NCI-H1694 treated with DMSO at 0.1 percent for 48 hours (cell line): ENCODE results near the gene XYLB.
"Not testable (repeated sequence)": the region's sequence is repeated elsewhere in the genome, so short reads cannot be mapped to it uniquely, and the experiment has no call there.

Experiments used
- DNase-seq: peaks from one replicate; lab custom pipeline; 2025; lab: John Stamatoyannopoulos, UW

The XYLB gene

GRCh38 chr3:38396239-38396638 is 49.7 kb downstream of the XYLB start:
- no peak for DNase-seq

- DNase-seq, result no peak
Observed at GRCh38 chr3:38396861-38397260, 50.3 kb downstream of the XYLB start.

GRCh38 chr3:38397320-38397719 is 50.7 kb downstream of the XYLB start:
- no peak for DNase-seq

GRCh38 chr3:38401246-38401962 is 54.8 kb downstream of the XYLB start:
- DNase-seq, result no peak

DNA sequence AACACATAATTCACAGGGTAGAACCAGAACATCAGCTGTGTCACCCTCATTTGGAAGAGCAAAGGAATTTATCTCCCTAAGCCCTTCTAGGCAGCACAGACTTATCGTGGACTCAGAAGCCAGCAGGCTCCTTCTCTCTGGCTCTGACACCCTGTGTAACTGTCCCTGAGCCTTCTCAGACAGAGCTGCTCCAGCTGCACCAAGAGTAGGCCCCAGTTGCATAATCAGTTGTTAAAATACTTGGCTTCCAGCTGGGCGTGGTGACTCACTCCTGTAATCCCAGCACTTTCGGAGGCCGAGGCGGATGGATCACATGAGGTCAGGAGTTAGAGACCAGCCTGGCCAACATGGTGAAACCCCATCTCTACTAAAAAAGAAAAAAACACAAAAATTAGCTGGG is 57.7 kb downstream of the XYLB start:
- DNase-seq, result no peak

GRCh38 chr3:38411591-38411990 is 65.0 kb downstream of the XYLB start:
- no peak for DNase-seq

GRCh38 chr3:38420758-38421157 is 74.2 kb downstream of the XYLB start:
- not testable (repeated sequence) for DNase-seq

DNA sequence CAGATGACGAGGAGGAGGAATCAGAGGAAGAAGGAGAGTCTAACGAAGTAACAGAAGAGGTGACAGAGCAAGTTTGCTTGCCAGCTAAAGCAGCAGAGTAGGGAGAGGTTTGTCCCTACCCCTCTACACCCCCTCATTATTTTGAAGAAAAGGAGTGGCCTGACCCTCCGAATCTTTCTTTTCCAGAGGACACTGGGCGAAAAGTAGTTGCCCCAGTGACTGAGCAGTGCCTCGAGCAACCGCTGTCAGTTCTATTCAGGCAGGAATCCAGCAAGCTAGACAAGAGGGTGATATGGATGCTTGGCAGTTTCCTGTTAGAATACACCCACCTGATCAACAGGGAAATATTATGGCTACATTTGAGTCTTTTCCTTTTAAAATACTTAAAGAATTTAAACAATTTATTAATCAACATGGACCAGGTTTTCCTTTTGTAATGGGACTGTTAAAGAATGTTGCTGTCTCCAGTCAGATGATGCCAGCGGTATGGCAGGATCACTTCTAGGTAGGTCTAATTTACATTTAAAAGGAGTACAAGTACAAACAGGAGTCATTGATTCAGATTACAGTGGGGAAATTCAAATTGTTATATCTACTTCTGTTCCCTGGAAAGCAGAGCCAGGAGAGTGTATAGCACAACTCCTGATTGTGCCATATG is 75.2 kb downstream of the XYLB start:
- DNase-seq, result no peak

DNA sequence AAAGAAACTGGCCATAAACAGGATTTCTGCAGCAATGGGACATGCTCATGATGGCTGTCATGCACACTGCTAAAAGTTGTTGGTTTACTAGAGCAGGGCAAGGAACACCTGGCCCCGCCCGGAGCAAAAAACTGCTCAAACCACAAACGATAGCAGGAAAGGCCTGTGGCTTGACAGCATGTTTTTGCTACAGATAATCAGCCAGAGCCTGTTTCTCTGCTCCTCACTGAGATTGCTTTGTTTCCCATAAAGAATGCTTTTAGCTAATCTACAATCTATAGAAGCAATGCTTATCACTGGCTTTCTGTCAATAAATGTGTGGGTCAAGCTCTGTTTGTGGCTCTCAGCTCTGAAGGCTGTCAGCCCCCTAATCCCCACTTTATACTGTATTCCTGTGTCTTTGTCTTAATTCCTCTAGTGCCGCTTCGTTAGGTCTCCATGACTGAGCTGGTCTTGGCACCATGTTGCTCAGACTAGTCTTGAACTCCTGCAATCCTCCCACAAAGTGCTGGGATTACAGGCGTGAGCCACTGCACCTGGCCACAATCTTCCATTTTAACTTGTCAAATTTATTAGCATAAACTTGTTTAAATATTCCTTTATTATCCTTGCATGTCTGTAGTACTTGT is 80.3 kb downstream of the XYLB start:
- DNase-seq, result not testable (repeated sequence)

- not testable (repeated sequence) for DNase-seq
Observed at GRCh38 chr3:38432871-38433658, 86.5 kb downstream of the XYLB start.

GRCh38 chr3:38433661-38434060 is 87.1 kb downstream of the XYLB start:
- not testable (repeated sequence) for DNase-seq

DNA sequence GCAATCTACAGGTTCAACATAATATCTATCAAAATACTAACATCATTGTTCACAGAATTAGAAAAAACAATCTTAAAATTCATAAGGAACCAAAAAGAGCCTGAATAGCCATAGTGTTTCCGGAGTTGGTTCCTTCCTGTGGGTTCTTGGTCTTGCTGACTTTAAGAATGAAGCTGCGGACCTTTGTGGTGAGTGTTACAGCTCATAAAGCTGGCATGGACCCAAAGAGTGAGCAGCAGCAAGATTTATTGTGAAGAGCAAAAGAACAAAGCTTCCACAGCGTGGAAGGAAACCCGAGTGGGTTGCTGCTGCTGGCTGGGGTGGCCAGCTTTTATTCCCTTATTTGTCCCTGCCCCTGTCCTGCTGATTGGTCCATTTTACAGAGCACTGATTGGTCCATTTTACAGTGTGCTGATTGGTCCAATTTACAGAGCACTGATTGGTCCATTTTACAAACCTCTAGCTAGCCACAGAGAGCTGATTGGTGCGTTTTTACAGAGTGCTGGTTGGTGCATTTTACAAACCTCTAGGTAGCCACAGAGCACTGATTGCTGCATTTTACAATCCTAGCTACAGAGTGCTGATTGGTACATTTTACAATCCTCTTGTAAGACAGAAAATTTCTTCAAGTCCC is 92.0 kb downstream of the XYLB start:
- not testable (repeated sequence) for DNase-seq

- not testable (repeated sequence) for DNase-seq
Observed at GRCh38 chr3:38443205-38443604, 96.6 kb downstream of the XYLB start.

- no peak for DNase-seq
Observed at GRCh38 chr3:38446085-38446686, 99.6 kb downstream of the XYLB start.

DNA sequence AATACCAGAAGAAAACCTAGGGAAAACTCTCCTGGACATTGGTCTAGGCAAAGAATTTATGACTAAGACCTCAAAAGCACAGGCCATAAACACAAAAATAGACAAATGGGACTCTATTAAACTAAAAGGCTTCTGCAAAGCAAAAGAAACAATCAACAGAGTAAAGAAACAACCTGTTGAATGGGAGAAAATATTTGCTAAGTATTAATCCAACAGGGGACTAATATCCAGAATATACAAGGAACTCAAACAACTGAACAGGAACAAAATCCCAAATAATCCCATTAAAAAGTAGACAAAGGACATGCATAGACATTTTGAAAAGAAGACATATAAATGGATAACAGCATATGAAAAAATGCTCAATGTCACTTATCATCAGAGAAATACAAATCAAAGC is 100.2 kb downstream of the XYLB start:
- DNase-seq, result no peak

DNA sequence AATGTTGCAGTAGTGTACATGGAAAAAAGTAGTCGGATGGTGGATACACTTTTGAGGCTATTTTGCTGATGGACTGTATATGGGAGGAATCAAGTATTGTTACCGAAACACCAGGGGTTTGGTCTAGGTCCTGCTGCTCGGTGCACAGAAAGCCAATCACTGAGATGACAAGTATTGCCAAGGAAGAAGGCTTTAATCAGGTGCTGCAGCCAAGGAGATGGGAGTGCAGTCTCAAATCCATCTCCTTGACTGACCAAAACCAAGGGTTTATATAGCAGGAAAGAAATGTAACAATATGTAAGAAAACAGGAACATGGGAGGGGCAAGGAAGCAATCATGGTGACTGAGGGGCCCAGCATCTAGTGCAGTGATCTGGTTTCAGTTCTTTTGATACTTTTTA is 104.3 kb downstream of the XYLB start:
- no peak for DNase-seq

GRCh38 chr3:38453075-38453912 is 106.7 kb downstream of the XYLB start, which contains the start of gene ACVR2B:
TSS of gene ACVR2B (plus strand) at chr3:38453890. CDS start at chr3:38454323, 433 bp downstream.
- DNase-seq, result peak; percentile 18

- no peak for DNase-seq
Observed at GRCh38 chr3:38453913-38454177, 107.3 kb downstream of the XYLB start.

GRCh38 chr3:38454178-38454883 is 107.7 kb downstream of the XYLB start:
- no peak for DNase-seq
